ENCODE results near the gene GHRHR. TPM values are rescaled to one million over a fixed set of nuclear protein-coding genes. Genes with fewer than 3 reads are reported as not detected.

GHRHR gene
- total RNA-seq, 1 experiment from 2014 or later: not detected

- Histone ChIP-seq H3K36me3 (ENCODE audit: control insufficient read depth, insufficient read depth, low read length) (no peaks in the 10 kb centered on the region), H3K4me3 (ENCODE audit: low read depth, low read length) (no peak overlapping the region), H3K4me1 (no peaks in the 10 kb centered on the region), H3K27me3 (replicated peaks; ENCODE audit: control insufficient read depth, insufficient read depth, low read length) (no peaks in the 10 kb centered on the region; the same call in 1 of the 2 replicates), H3K9me3 (peaks cover 10% of the 10 kb centered on the region; the same call in 1 of the 2 replicates)
- Mint-ChIP-seq H3K4me3 (ENCODE audit: unreplicated experiment) (no peak overlapping the region), H3K4me1 (ENCODE audit: low read depth, unreplicated experiment) (peaks cover under 1% of the 10 kb centered on the region), H3K9me3 (ENCODE audit: unreplicated experiment) (peaks cover 10% of the 10 kb centered on the region), H3K27me3 (ENCODE audit: insufficient read depth, unreplicated experiment) (peaks cover 24% of the 10 kb centered on the region), H3K27ac (ENCODE audit: unreplicated experiment) (no peak overlapping the region), H3K36me3 (ENCODE audit: insufficient read depth, unreplicated experiment) (no peaks in the 10 kb centered on the region)
- ChIA-PET POLR2A (no interaction called here), CTCF (no interaction called here)
- no TSS peak for BruUV-seq (replicated peaks)
- DNase-seq: no peak
- TF ChIP-seq, protein P1, sequence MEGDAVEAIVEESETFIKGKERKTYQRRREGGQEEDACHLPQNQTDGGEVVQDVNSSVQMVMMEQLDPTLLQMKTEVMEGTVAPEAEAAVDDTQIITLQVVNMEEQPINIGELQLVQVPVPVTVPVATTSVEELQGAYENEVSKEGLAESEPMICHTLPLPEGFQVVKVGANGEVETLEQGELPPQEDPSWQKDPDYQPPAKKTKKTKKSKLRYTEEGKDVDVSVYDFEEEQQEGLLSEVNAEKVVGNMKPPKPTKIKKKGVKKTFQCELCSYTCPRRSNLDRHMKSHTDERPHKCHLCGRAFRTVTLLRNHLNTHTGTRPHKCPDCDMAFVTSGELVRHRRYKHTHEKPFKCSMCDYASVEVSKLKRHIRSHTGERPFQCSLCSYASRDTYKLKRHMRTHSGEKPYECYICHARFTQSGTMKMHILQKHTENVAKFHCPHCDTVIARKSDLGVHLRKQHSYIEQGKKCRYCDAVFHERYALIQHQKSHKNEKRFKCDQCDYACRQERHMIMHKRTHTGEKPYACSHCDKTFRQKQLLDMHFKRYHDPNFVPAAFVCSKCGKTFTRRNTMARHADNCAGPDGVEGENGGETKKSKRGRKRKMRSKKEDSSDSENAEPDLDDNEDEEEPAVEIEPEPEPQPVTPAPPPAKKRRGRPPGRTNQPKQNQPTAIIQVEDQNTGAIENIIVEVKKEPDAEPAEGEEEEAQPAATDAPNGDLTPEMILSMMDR (IDR thresholded peaks at IDR 0.05; ENCODE audit: insufficient read depth in 1 of 2, low read depth in 1 of 2, low read length in 1 of 2, severe bottlenecking in 1 of 2, unreplicated experiment in 1 of 2): no peak
- intact Hi-C loops (cut with micrococcal nuclease; ENCODE audit: unreplicated experiment): no loop called here
Measured at GRCh38 chr7:31006857-31007256, 43.1 kb downstream of the GHRHR start.

DNA sequence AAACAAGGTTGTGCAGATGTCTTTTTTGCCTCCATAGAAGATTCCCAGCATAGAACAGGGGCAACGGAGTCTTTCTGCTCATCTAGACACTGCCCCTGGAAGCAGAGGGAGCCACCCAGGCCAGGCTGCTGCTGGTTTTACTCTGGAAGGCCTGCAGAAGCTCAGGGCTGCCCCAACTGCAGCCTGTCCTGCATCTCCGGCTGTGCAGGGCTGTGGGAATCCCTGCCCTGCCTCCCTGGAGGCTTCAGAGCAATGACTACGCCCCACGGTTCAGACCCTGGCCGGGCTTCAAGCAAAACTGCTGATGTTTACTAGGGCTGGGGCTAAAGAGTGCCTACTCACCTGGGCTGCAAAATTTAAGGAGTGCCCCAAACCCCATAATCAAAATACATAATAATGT, 43.9 kb downstream of the GHRHR start:
- no peaks in the 10 kb centered on the region for H3K4me1 ChIP-seq
- no peaks in the 10 kb centered on the region for H3K36me3 ChIP-seq (ENCODE audit: control insufficient read depth, insufficient read depth, low read length)
- H3K9me3 Mint-ChIP-seq (ENCODE audit: unreplicated experiment): peaks cover 11% of the 10 kb centered on the region
- intact Hi-C loops (cut with micrococcal nuclease; ENCODE audit: unreplicated experiment): no loop called here
- peaks cover 25% of the 10 kb centered on the region for H3K27me3 Mint-ChIP-seq (ENCODE audit: insufficient read depth, unreplicated experiment)
- peaks cover 12% of the 10 kb centered on the region; the same call in 1 of the 2 replicates for H3K9me3 ChIP-seq
- H3K27ac Mint-ChIP-seq (ENCODE audit: unreplicated experiment): no peak overlapping the region
- DNase-seq: no peak
- no peaks in the 10 kb centered on the region for H3K36me3 Mint-ChIP-seq (ENCODE audit: insufficient read depth, unreplicated experiment)
- H3K4me3 Mint-ChIP-seq (ENCODE audit: unreplicated experiment): no peak overlapping the region
- no TSS peak for BruUV-seq (replicated peaks)
- ChIA-PET CTCF (no interaction called here), POLR2A (no interaction called here)
- no peak overlapping the region for H3K4me3 ChIP-seq (ENCODE audit: low read depth, low read length)
- H3K27me3 ChIP-seq (replicated peaks; ENCODE audit: control insufficient read depth, insufficient read depth, low read length): no peaks in the 10 kb centered on the region; the same call in 1 of the 2 replicates
- TF ChIP-seq, protein P1 (IDR thresholded peaks at IDR 0.05; ENCODE audit: insufficient read depth in 1 of 2, low read depth in 1 of 2, low read length in 1 of 2, severe bottlenecking in 1 of 2, unreplicated experiment in 1 of 2): no peak
- no peaks in the 10 kb centered on the region for H3K4me1 Mint-ChIP-seq (ENCODE audit: low read depth, unreplicated experiment)

- Mint-ChIP-seq H3K27ac (ENCODE audit: unreplicated experiment) (no peak overlapping the region), H3K4me1 (ENCODE audit: low read depth, unreplicated experiment) (no peaks in the 10 kb centered on the region), H3K27me3 (ENCODE audit: insufficient read depth, unreplicated experiment) (peaks cover 34% of the 10 kb centered on the region), H3K4me3 (ENCODE audit: unreplicated experiment) (no peak overlapping the region), H3K9me3 (ENCODE audit: unreplicated experiment) (peaks cover 11% of the 10 kb centered on the region), H3K36me3 (ENCODE audit: insufficient read depth, unreplicated experiment) (no peaks in the 10 kb centered on the region)
- Histone ChIP-seq H3K27me3 (replicated peaks; ENCODE audit: control insufficient read depth, insufficient read depth, low read length) (no peaks in the 10 kb centered on the region; the same call in 1 of the 2 replicates), H3K9me3 (peaks cover 12% of the 10 kb centered on the region; the same call in 1 of the 2 replicates), H3K4me3 (ENCODE audit: low read depth, low read length) (no peak overlapping the region), H3K36me3 (ENCODE audit: control insufficient read depth, insufficient read depth, low read length) (no peaks in the 10 kb centered on the region), H3K4me1 (no peaks in the 10 kb centered on the region)
- CTCF ChIA-PET: no interaction called here
- DNase-seq: no peak
- TF ChIP-seq, protein P1 (IDR thresholded peaks at IDR 0.05; ENCODE audit: insufficient read depth in 1 of 2, low read depth in 1 of 2, low read length in 1 of 2, severe bottlenecking in 1 of 2, unreplicated experiment in 1 of 2): no peak
- no TSS peak for BruUV-seq (replicated peaks)
- intact Hi-C loops (cut with micrococcal nuclease; ENCODE audit: unreplicated experiment): no loop called here
- POLR2A ChIA-PET: no interaction called here
Measured at GRCh38 chr7:31014826-31015225, 51.1 kb downstream of the GHRHR start.

All from Caco-2 (cell line).